NCI-H1092 (cell line): ENCODE results near the gene FAM241A.
A peak's percentile ranks its signal among the peaks of the same experiment; 100 is the strongest.

Experiments
- DNase-seq: peaks from one replicate; lab custom pipeline; 2025; lab: John Stamatoyannopoulos, UW

The FAM241A gene

GRCh38 chr4:112214390-112215264, 69.4 kb downstream of the FAM241A start:
- peak; percentile 29 for DNase-seq

- no peak for DNase-seq
These were observed 74.6 kb downstream of the FAM241A start for GRCh38 chr4:112219826-112220366.

GRCh38 chr4:112222219-112222955, 77.1 kb downstream of the FAM241A start:
- no peak for DNase-seq

GRCh38 chr4:112225157-112225556, 79.9 kb downstream of the FAM241A start:
- no peak for DNase-seq

- peak; percentile 93 for DNase-seq
These were observed 85.9 kb downstream of the FAM241A start for GRCh38 chr4:112230879-112231778.

DNA sequence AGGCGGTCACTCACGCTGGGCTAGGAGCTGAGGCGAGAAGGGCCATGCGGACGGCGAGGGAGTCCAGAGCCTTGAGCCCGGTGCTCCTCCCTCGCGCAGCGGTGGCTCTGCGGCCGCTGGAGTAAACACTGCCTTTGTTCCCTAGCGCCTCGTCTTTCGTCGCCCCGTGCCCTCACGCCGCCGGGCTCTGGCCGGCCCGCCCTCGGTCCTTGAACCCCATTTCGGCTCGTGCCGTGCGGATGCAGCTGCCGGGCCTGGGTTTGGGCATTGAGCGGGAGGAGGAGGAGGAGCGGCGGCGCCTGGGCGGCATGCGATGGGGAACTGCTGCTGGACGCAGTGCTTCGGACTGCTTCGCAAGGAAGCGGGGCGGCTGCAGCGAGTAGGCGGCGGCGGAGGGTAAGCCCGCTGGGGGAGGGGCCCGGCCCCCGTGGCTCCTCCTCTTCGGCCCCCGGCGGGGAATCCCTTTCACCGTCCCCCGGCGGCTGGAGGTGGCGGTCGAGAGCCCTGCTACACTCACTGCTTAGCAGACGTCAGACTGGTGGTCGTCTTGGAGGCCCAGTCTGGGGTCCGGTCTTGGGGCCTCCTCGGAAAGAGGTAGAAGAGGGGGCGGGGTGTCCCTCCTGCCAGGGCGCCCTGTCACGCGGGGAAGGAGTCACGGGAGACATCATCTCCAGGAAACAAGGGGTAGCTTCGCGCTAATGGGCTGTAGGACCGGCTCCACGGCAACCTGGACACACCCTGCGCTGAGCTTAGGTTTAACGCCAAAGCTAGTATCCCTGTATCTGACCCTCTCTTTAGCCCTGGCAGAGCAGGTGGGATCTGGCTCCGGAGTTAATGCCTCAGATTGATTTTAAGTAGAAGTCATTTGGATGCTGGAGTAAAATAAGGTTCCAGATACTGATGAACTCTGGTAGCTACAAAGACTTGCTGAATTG, 86.8 kb downstream of the FAM241A start, which contains the start of gene AP1AR:
Gene AP1AR (plus strand): TSS at position 9 of the 935 bp plus-strand sequence. CDS start 305 bp downstream, at position 314.
- peak; percentile 67 for DNase-seq

GRCh38 chr4:112234952-112235609, 89.8 kb downstream of the FAM241A start:
- DNase-seq: peak; percentile 7

DNA sequence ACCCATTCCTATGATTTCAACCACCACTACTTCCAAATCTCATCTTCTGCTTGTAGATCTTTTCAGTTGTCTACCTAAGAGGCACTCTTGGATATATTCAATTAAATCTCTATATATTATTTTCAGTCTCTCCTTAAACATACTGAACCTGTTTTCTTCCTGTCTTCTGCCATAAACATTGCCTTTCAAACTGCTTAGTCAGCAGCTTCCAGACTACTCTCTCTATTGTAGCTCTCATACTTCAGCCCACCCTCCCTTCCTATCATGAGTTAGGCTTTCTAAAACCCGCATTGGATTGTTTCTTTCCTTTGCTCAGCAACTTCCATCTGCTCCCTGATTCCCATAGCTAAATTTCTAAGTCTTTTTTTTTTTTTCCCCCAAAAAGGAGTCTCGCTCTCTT, 90.8 kb downstream of the FAM241A start:
- DNase-seq: no peak

GRCh38 chr4:112238833-112239232, 93.6 kb downstream of the FAM241A start:
- DNase-seq: no peak
